NB4 (cell line): Measurements from ENCODE around the gene PTMA.

Experiments
- DNase-seq: peaks from one replicate; pipeline ENCODE4 v3.0.0; 2010; ENCODE audit warnings: low read depth
- H3K4me3 ChIP-seq: one replicate; pipeline ENCODE4 v1.5.1; 2011; ENCODE audit warnings: mild to moderate bottlenecking, low read depth, low read length, moderate library complexity
- MYC ChIP-seq: IDR thresholded peaks from 2 replicates; pipeline ENCODE4 v1.6.1; 2011; ENCODE audit warnings: low read depth, low read length
- POLR2A ChIP-seq: IDR thresholded peaks from 2 replicates; pipeline ENCODE4 v1.6.1; 2011; ENCODE audit warnings: mild to moderate bottlenecking; ENCODE audit not compliant: insufficient read length; ENCODE audit errors: extremely low read depth
- TF ChIP-seq, protein P1 (sequence below): IDR thresholded peaks from one replicate; pipeline ENCODE4 v1.5.1; 2012; ENCODE audit warnings: low read depth, low read length
- TF ChIP-seq, protein P2 (sequence below): IDR thresholded peaks from 2 replicates; pipeline ENCODE4 v1.6.1; 2011; ENCODE audit warnings: low read depth, low read length

Gene PTMA

GRCh38 chr2:231725476-231725875 is 17.2 kb downstream of the PTMA start:
- no peak overlapping the region for H3K4me3 ChIP-seq
- no peak for DNase-seq
- TF ChIP-seq, protein P1, sequence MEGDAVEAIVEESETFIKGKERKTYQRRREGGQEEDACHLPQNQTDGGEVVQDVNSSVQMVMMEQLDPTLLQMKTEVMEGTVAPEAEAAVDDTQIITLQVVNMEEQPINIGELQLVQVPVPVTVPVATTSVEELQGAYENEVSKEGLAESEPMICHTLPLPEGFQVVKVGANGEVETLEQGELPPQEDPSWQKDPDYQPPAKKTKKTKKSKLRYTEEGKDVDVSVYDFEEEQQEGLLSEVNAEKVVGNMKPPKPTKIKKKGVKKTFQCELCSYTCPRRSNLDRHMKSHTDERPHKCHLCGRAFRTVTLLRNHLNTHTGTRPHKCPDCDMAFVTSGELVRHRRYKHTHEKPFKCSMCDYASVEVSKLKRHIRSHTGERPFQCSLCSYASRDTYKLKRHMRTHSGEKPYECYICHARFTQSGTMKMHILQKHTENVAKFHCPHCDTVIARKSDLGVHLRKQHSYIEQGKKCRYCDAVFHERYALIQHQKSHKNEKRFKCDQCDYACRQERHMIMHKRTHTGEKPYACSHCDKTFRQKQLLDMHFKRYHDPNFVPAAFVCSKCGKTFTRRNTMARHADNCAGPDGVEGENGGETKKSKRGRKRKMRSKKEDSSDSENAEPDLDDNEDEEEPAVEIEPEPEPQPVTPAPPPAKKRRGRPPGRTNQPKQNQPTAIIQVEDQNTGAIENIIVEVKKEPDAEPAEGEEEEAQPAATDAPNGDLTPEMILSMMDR, result no peak
- TF ChIP-seq MYC (no peak), POLR2A (no peak)
- TF ChIP-seq, protein P2, sequence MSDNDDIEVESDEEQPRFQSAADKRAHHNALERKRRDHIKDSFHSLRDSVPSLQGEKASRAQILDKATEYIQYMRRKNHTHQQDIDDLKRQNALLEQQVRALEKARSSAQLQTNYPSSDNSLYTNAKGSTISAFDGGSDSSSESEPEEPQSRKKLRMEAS, result no peak

DNA sequence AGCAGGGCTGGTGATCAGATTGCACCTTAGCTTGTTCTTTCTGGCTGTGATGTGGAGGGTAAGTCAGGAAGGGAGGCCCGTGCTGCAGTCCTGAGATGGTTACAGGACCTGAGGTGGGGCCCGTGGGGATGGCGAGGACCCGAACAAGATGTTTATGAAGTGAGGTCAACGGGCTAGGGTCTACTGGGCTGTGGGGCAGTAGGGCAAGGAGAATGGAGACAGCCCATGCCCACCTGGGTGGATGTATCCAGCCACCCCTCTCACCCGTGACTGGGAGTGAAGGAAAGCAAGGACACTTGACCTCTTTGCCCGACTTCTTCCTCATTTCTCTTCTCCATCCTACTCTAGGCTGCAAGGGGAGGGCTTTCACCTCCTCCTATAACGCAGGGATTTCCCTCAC is 18.0 kb downstream of the PTMA start:
- DNase-seq, result no peak
- H3K4me3 ChIP-seq, result no peak overlapping the region
- TF ChIP-seq, protein P2, result no peak
- TF ChIP-seq, protein P1, result no peak
- TF ChIP-seq MYC, result no peak
- no peak for TF ChIP-seq POLR2A

DNA sequence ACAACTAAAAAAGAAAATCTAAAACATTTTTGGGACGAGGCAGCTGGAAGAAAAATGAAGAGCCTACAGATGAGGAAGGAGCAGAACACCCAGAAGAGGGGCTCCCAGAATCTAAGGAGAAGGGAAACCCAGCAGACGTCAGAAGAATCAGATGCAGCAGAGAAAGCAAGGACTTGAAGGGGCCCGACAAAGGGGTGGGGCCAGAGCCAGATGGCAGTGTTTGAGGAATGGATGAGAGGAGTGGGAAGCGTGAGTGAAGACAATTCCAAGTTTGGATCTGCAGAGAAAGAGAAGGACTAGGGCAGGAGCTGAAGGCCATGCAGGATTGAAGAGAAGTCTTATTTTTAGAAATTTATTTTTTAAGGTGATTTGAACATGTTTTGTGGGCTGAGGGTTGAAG is 19.3 kb downstream of the PTMA start:
- H3K4me3 ChIP-seq, result no peak overlapping the region
- TF ChIP-seq, protein P2, result no peak
- TF ChIP-seq, protein P1, result no peak
- TF ChIP-seq POLR2A (no peak), MYC (no peak)
- no peak for DNase-seq

- TF ChIP-seq, protein P2, result no peak
- TF ChIP-seq, protein P1, result peak; percentile 6
- DNase-seq, result no peak
- H3K4me3 ChIP-seq, result no peak overlapping the region
Observed at GRCh38 chr2:231732604-231733003, 24.3 kb downstream of the PTMA start.

DNA sequence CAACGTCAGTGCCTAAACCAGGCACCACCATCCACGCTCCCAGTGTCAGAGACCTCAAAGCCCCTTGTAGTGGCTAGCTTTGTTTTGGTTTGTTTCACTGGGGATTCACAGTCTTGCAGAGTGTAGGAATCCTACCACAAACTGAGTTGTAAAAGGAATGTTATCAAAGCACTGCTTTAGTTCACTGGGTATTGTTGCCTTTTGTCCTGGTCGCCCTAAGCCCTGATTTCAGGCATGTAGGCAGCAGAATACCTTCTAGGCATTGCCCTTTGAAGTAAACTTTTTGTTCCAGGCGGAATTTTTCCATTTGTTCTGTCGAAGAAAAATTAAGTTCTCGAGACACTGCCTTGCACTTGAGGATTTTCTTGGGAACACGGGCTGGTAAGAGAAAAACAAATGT is 29.4 kb downstream of the PTMA start:
- no peak for TF ChIP-seq POLR2A
- TF ChIP-seq MYC, result no peak
- TF ChIP-seq, protein P1, result no peak
- no peak for DNase-seq
- no peak overlapping the region for H3K4me3 ChIP-seq

DNA sequence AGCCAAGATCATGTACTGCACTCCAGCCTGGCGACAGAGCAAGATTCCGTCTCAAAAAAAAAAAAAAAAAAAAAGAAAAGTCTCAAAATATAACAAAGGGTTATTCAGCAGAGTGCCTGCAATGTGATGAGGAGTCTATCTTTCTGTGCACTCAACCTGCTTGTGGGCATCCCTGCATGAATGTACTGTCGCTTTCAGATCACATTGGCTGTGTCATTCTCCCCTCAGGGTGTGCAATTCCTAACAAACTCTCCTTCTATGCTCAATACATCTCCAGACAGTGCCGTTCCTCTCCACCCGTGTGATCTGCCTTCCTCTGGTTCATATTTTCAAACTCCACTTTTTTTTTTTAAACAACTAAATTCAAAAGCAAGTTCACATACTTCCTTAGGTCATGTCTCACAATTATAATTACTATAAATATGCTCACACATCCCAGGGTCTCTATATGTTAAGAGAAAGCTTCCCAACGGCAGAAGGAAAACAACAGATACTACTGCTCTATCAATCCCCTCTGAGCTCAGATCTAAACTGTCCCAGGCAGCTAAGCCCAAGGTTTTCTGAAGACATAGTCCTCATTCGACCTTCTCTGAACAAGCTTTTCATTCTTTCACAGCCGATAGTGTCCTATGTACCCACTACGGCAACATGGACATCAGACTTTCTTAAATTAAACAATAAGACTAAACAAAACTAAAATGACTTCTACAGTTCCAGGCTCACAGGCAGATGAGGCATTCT is 35.2 kb downstream of the PTMA start:
- no peak overlapping the region for H3K4me3 ChIP-seq
- no peak for DNase-seq
- TF ChIP-seq MYC (no peak), POLR2A (no peak)
- TF ChIP-seq, protein P1, result no peak
- TF ChIP-seq, protein P2, result no peak
